PC-9 (cell line): ENCODE results near the gene PTPRG. TPM values are rescaled to one million over a fixed set of nuclear protein-coding genes. Genes with fewer than 3 reads are reported as not detected.

ENCODE experiments used
- BruUV-seq: library from RNA; stranded (reverse); fragments of 400-500 nt; replicated peaks from 2 replicates; lab custom pipeline; 2021; lab: Mats Ljungman, UMichigan
- CTCF ChIA-PET: fragments of 300-600 bp; sonication (Branson Sonifier 250); formaldehyde crosslinking; loops from one replicate; lab custom pipeline; 2022; ENCODE audit warnings: antibody characterized with exemption; lab: Charles Lee
- POLR2A ChIA-PET: fragments of 300-600 bp; sonication (Branson Sonifier 250); formaldehyde crosslinking; loops from one replicate; lab custom pipeline; 2022; ENCODE audit warnings: antibody characterized with exemption; ENCODE audit not compliant: unreplicated experiment; lab: Charles Lee
- DNase-seq, 2 experiments: peaks; one replicate each; pipeline versions ENCODE4 v3.0.0 to v3.0.0-alpha.2; 2015 to 2022; ENCODE audit warnings: mixed read lengths in 1 of 2
- H2AFZ ChIP-seq: fragments of 200-600 bp; sonication (generic); 2 replicates; pipeline ENCODE4 v1.8.1; 2017; ENCODE audit warnings: antibody characterized with exemption
- H3F3A ChIP-seq: fragments of 200-600 bp; sonication (generic); 2 replicates; pipeline ENCODE4 v1.8.1; 2017; ENCODE audit warnings: antibody characterized with exemption, mild to moderate bottlenecking, low read depth; ENCODE audit not compliant: insufficient read depth
- H3K27ac ChIP-seq: fragments of 200-600 bp; sonication (generic); 2 replicates; pipeline ENCODE4 v1.6.1; 2016; ENCODE audit warnings: mixed run types
- H3K27me3 ChIP-seq: fragments of 200-600 bp; sonication (generic); 2 replicates; pipeline ENCODE4 v1.6.1; 2016; ENCODE audit warnings: low read depth, mixed run types; ENCODE audit not compliant: insufficient read depth
- H3K36me3 ChIP-seq: fragments of 200-600 bp; sonication (generic); 2 replicates; pipeline ENCODE4 v1.6.1; 2016; ENCODE audit warnings: low read depth, mixed run types
- H3K4me1 ChIP-seq: fragments of 200-600 bp; sonication (generic); replicated peaks from 2 replicates; pipeline ENCODE4 v1.6.1; 2016; ENCODE audit warnings: mixed run types; ENCODE audit not compliant: insufficient read depth
- H3K4me2 ChIP-seq: fragments of 200-600 bp; sonication (generic); 2 replicates; pipeline ENCODE4 v1.6.1; 2017; ENCODE audit warnings: mixed run types
- H3K4me3 ChIP-seq: fragments of 200-600 bp; sonication (generic); 2 replicates; pipeline ENCODE4 v1.6.1; 2016; ENCODE audit warnings: mixed run types
- H3K79me2 ChIP-seq: fragments of 200-600 bp; sonication (generic); 2 replicates; pipeline ENCODE4 v1.6.1; 2017; ENCODE audit warnings: low read depth, mixed run types
- H3K9me2 ChIP-seq: fragments of 200-600 bp; sonication (generic); 2 replicates; pipeline ENCODE4 v1.8.1; 2017; ENCODE audit warnings: mild to moderate bottlenecking; ENCODE audit not compliant: insufficient read depth
- H3K9me3 ChIP-seq: fragments of 200-600 bp; sonication (generic); 2 replicates; pipeline ENCODE4 v1.8.1; 2016; ENCODE audit warnings: low read depth; ENCODE audit not compliant: insufficient read depth
- H4K20me1 ChIP-seq: fragments of 200-600 bp; sonication (generic); 2 replicates; pipeline ENCODE4 v1.8.1; 2017; ENCODE audit not compliant: insufficient read depth
- CTCF ChIP-seq: fragments of 200-600 bp; sonication (generic); conservative IDR thresholded peaks from 2 replicates; pipeline ENCODE4 v1.6.1; 2017; ENCODE audit warnings: mixed run types, antibody characterized with exemption, mild to moderate bottlenecking, moderate library complexity
- EZH2 ChIP-seq: fragments of 200-600 bp; sonication (generic); IDR thresholded peaks from 2 replicates; pipeline ENCODE4 v1.8.0; 2017; ENCODE audit warnings: antibody characterized with exemption, low read depth
- intact Hi-C: fragments of 100-400 bp; cut with micrococcal nuclease; formaldehyde crosslinking; loops from one replicate; pipeline ENCODE4 v1.10.0; 2022; ENCODE audit not compliant: unreplicated experiment
- total RNA-seq: library from RNA; stranded (reverse); gene quantifications from 2 replicates; pipeline ENCODE4 v1.2.3, GENCODE V29; 2021

The PTPRG gene
- total RNA-seq, 1 experiment from 2014 or later: 32.9 TPM

GRCh38 chr3:62159056-62159708 lies 597.8 kb downstream of the PTPRG start:
- CTCF ChIA-PET: no interaction called here
- H3K36me3 ChIP-seq: no peaks in the 10 kb centered on the region
- H3K4me3 ChIP-seq: no peak overlapping the region
- no peak for DNase-seq
- TF ChIP-seq EZH2 (no peak), CTCF (no peak)
- BruUV-seq: no TSS peak
- H3K27ac ChIP-seq: no peak overlapping the region
- no peaks in the 10 kb centered on the region for H3K9me2 ChIP-seq
- no peaks in the 10 kb centered on the region for H3K9me3 ChIP-seq
- intact Hi-C loops: no loop called here
- no peaks in the 10 kb centered on the region for H3F3A ChIP-seq
- no peaks in the 10 kb centered on the region for H4K20me1 ChIP-seq
- POLR2A ChIA-PET: no interaction called here
- no peak overlapping the region for H2AFZ ChIP-seq
- no peaks in the 10 kb centered on the region for H3K4me1 ChIP-seq
- no peaks in the 10 kb centered on the region for H3K27me3 ChIP-seq
- H3K4me2 ChIP-seq: no peak overlapping the region
- no peaks in the 10 kb centered on the region for H3K79me2 ChIP-seq

DNA sequence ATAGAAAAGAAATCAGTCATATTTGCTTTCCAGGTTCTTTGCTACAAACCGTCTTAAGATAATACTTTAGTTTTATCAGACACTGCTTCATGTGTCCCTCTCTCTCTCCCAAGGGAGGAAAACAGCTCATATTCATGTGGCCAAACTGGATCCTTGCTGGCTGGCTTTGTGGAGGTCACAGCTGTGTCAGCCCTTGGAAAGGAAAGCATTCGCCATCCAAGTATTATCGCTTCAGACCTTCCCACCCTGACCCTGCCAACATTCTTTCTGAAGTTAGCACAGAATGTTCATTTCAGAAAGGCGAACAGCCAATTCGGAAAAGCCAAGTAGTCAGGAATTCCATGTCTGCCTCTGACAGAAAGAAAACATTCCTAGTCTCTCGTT lies 598.3 kb downstream of the PTPRG start:
- Histone ChIP-seq H3K4me1 (no peaks in the 10 kb centered on the region), H2AFZ (no peak overlapping the region)

GRCh38 chr3:62161371-62161770 lies 600.0 kb downstream of the PTPRG start:
- H3K36me3 ChIP-seq: no peaks in the 10 kb centered on the region
- ChIA-PET CTCF (no interaction called here), POLR2A (no interaction called here)
- H3K27ac ChIP-seq: no peak overlapping the region
- H3K9me2 ChIP-seq: no peaks in the 10 kb centered on the region
- no peak overlapping the region for H3K4me3 ChIP-seq
- H3K9me3 ChIP-seq: no peaks in the 10 kb centered on the region
- H3K4me2 ChIP-seq: no peak overlapping the region
- intact Hi-C loops: no loop called here
- TF ChIP-seq EZH2 (no peak), CTCF (no peak)
- DNase-seq: no peak
- no peaks in the 10 kb centered on the region for H3F3A ChIP-seq
- H4K20me1 ChIP-seq: no peaks in the 10 kb centered on the region
- no peak overlapping the region for H2AFZ ChIP-seq
- no TSS peak for BruUV-seq
- H3K27me3 ChIP-seq: no peaks in the 10 kb centered on the region
- no peaks in the 10 kb centered on the region for H3K79me2 ChIP-seq
- no peaks in the 10 kb centered on the region for H3K4me1 ChIP-seq

More for the DNA sequence above, 598.3 kb downstream of the PTPRG start:
- H3K36me3 ChIP-seq: no peaks in the 10 kb centered on the region
- CTCF ChIA-PET: no interaction called here
- no peaks in the 10 kb centered on the region for H3K9me3 ChIP-seq
- no peaks in the 10 kb centered on the region for H3K9me2 ChIP-seq
- intact Hi-C loops: no loop called here
- no peaks in the 10 kb centered on the region for H3F3A ChIP-seq
- POLR2A ChIA-PET: no interaction called here
- no TSS peak for BruUV-seq
- H3K27ac ChIP-seq: no peak overlapping the region
- no peaks in the 10 kb centered on the region for H4K20me1 ChIP-seq
- H3K79me2 ChIP-seq: no peaks in the 10 kb centered on the region
- no peak for DNase-seq
- no peak for TF ChIP-seq CTCF
- TF ChIP-seq EZH2: no peak
- H3K27me3 ChIP-seq: no peaks in the 10 kb centered on the region
- no peak overlapping the region for H3K4me2 ChIP-seq
- H3K4me3 ChIP-seq: no peak overlapping the region
